Measurements from ENCODE around the gene WDR1.

WDR1 gene

DNA sequence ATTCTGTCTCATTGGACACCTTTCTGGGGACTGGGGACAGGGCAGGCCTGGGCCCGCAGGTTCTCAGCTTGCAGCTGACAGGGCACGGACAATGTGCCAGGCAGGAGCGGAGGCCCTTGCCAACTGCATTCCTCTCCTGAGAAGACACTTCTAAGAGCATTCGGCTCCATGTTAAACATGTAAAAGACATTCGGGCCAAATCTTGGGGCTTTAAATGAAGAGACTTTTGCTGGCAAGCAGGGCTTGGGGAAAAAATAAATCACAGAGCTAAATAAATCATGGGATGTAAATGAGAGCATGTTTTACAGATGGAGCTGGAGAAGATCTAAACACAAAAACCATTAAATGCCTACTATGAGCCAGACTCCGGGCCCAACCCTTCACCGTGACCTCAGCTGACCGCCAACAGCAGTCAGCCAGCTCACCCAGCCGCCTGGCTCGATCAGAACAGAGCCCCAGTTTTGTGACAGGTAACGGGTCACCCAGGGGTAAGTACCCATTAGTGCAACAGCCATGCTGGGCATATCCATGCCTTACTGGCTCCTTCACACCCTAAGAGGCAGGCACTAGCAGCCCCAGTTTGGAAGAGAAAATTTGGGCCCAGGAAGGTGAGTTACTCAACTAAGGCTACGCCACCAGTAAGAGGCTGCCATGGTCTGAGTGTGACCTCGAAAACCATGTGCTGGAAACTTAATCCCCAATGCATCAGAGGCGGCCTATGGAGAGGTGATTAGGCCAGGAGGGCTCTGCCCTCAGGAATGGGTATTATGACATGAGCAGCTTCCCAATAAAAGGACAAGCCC is 14.7 kb downstream of the WDR1 start:
- TF ChIP-seq SNAI2 (CRISPR knock-in tag; IDR thresholded peaks at IDR 0.05): no peak
- no peak for ATAC-seq

DNA sequence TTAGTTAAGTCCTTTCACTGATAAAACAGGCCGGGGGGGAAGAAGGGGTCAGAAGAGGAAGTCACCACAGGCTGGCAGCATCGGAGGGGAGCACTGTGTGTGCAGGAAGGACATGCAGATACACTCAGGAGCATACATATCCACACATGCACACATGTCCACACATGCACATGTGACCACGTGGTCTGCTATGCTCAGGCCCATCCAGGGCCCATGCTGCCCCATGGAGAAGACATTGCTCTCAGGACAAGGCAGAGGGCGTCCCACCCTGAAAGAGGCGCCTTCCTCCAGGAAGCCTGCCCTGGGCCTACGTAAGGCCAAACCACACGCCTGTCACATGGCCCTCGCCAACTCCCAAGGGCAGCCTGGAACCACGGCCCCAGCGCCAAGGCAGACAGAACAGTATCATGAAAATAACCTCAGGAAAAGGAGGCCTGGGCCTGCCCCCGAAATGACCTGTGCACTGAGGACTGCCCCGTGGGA is 15.8 kb downstream of the WDR1 start:
- TF ChIP-seq ZNF565 (CRISPR knock-in tag; conservative IDR thresholded peaks at IDR 0.05; ENCODE audit: low read depth): no peak
- no peak for TF ChIP-seq ZFP3 (CRISPR knock-in tag; IDR thresholded peaks at IDR 0.05)
- TF ChIP-seq, protein P1, sequence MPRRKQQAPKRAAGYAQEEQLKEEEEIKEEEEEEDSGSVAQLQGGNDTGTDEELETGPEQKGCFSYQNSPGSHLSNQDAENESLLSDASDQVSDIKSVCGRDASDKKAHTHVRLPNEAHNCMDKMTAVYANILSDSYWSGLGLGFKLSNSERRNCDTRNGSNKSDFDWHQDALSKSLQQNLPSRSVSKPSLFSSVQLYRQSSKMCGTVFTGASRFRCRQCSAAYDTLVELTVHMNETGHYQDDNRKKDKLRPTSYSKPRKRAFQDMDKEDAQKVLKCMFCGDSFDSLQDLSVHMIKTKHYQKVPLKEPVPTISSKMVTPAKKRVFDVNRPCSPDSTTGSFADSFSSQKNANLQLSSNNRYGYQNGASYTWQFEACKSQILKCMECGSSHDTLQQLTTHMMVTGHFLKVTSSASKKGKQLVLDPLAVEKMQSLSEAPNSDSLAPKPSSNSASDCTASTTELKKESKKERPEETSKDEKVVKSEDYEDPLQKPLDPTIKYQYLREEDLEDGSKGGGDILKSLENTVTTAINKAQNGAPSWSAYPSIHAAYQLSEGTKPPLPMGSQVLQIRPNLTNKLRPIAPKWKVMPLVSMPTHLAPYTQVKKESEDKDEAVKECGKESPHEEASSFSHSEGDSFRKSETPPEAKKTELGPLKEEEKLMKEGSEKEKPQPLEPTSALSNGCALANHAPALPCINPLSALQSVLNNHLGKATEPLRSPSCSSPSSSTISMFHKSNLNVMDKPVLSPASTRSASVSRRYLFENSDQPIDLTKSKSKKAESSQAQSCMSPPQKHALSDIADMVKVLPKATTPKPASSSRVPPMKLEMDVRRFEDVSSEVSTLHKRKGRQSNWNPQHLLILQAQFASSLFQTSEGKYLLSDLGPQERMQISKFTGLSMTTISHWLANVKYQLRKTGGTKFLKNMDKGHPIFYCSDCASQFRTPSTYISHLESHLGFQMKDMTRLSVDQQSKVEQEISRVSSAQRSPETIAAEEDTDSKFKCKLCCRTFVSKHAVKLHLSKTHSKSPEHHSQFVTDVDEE (CRISPR knock-in tag; IDR thresholded peaks at IDR 0.05): no peak
- TF ChIP-seq, protein P2, sequence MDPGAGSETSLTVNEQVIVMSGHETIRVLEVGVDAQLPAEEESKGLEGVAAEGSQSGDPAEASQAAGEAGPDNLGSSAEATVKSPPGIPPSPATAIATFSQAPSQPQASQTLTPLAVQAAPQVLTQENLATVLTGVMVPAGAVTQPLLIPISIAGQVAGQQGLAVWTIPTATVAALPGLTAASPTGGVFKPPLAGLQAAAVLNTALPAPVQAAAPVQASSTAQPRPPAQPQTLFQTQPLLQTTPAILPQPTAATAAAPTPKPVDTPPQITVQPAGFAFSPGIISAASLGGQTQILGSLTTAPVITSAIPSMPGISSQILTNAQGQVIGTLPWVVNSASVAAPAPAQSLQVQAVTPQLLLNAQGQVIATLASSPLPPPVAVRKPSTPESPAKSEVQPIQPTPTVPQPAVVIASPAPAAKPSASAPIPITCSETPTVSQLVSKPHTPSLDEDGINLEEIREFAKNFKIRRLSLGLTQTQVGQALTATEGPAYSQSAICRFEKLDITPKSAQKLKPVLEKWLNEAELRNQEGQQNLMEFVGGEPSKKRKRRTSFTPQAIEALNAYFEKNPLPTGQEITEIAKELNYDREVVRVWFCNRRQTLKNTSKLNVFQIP (CRISPR knock-in tag; IDR thresholded peaks at IDR 0.05; ENCODE audit: borderline replicate concordance, low read depth): no peak
- no peak for TF ChIP-seq CSDC2 (CRISPR knock-in tag; IDR thresholded peaks at IDR 0.05)
- no peak for TF ChIP-seq ARNTL (CRISPR knock-in tag; IDR thresholded peaks at IDR 0.05; ENCODE audit: borderline replicate concordance, low read depth)
- TF ChIP-seq ESRRG (CRISPR knock-in tag; IDR thresholded peaks at IDR 0.05): no peak
- no peak for TF ChIP-seq ZNF70 (CRISPR knock-in tag; IDR thresholded peaks at IDR 0.05)
- TF ChIP-seq, protein P3, sequence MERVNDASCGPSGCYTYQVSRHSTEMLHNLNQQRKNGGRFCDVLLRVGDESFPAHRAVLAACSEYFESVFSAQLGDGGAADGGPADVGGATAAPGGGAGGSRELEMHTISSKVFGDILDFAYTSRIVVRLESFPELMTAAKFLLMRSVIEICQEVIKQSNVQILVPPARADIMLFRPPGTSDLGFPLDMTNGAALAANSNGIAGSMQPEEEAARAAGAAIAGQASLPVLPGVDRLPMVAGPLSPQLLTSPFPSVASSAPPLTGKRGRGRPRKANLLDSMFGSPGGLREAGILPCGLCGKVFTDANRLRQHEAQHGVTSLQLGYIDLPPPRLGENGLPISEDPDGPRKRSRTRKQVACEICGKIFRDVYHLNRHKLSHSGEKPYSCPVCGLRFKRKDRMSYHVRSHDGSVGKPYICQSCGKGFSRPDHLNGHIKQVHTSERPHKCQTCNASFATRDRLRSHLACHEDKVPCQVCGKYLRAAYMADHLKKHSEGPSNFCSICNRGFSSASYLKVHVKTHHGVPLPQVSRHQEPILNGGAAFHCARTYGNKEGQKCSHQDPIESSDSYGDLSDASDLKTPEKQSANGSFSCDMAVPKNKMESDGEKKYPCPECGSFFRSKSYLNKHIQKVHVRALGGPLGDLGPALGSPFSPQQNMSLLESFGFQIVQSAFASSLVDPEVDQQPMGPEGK (CRISPR knock-in tag; IDR thresholded peaks at IDR 0.05; ENCODE audit: borderline replicate concordance): no peak
- no peak for TF ChIP-seq TOX (CRISPR knock-in tag; IDR thresholded peaks at IDR 0.05; ENCODE audit: borderline replicate concordance)
- TF ChIP-seq ZNF8 (CRISPR knock-in tag; IDR thresholded peaks at IDR 0.05): no peak
- TF ChIP-seq RARB (CRISPR knock-in tag; IDR thresholded peaks at IDR 0.05): no peak
- no peak for TF ChIP-seq GLIS3 (CRISPR knock-in tag; IDR thresholded peaks at IDR 0.05)
- TF ChIP-seq ZC3H10 (CRISPR knock-in tag; IDR thresholded peaks at IDR 0.05): no peak
- TF ChIP-seq OSR1 (CRISPR knock-in tag; IDR thresholded peaks at IDR 0.05): no peak
- no peak for TF ChIP-seq ZFP30 (CRISPR knock-in tag; IDR thresholded peaks at IDR 0.05)
- no peak for TF ChIP-seq SNAI2 (CRISPR knock-in tag; IDR thresholded peaks at IDR 0.05)
- no peak for TF ChIP-seq ISL1 (CRISPR knock-in tag; IDR thresholded peaks at IDR 0.05)
- TF ChIP-seq, protein P4, sequence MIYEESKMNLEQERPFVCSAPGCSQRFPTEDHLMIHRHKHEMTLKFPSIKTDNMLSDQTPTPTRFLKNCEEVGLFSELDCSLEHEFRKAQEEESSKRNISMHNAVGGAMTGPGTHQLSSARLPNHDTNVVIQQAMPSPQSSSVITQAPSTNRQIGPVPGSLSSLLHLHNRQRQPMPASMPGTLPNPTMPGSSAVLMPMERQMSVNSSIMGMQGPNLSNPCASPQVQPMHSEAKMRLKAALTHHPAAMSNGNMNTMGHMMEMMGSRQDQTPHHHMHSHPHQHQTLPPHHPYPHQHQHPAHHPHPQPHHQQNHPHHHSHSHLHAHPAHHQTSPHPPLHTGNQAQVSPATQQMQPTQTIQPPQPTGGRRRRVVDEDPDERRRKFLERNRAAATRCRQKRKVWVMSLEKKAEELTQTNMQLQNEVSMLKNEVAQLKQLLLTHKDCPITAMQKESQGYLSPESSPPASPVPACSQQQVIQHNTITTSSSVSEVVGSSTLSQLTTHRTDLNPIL (CRISPR knock-in tag; IDR thresholded peaks at IDR 0.05; ENCODE audit: low read depth): no peak
- TF ChIP-seq BACH2 (CRISPR knock-in tag; IDR thresholded peaks at IDR 0.05; ENCODE audit: borderline replicate concordance): no peak
- ATAC-seq: no peak

DNA sequence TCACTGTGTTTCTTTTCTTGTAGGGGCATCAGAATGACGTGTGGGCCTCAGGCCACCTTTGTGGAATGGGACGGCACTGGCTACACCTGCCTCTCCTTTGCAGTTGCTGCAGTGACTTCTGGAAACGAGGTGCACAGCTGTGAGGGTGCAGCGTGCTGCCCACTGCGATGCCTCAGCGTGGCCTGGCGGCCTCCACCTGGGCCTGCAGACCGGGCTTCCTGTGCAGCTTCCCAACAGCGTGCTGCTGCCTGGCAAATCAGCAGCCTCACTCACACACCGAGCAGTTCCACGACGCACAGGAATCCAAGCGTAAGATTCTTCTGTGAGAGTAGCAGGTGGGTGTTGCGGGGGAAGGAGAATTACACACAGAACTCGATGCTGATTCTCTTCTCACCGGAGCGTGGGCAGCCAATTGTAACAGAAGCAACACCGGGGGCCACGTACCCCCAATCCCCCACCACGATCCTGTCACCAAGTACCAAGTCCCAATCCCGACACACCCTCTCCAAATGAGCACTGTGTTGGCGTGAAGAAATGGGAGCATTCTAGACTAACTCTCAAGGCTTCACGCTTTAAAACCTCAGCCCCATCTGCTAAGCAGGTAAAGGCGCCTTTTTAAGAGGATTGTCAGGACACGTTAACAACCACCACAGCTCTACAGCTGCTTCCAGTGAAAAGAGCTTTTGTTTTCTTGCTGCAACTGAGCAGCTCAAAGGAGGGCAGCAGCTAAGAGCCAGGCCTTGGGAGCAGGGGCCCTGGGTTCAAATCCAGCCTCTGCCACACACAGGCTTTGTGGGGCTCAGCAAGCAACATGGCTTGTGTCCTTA is 16.9 kb downstream of the WDR1 start:
- ATAC-seq: no peak
- TF ChIP-seq ZNF565 (CRISPR knock-in tag; conservative IDR thresholded peaks at IDR 0.05; ENCODE audit: low read depth): no peak
- TF ChIP-seq, protein P1 (CRISPR knock-in tag; IDR thresholded peaks at IDR 0.05): no peak
- TF ChIP-seq ZNF70 (CRISPR knock-in tag; IDR thresholded peaks at IDR 0.05): no peak
- TF ChIP-seq OSR1 (CRISPR knock-in tag; IDR thresholded peaks at IDR 0.05): no peak
- no peak for TF ChIP-seq GLIS3 (CRISPR knock-in tag; IDR thresholded peaks at IDR 0.05)
- TF ChIP-seq TOX (CRISPR knock-in tag; IDR thresholded peaks at IDR 0.05; ENCODE audit: borderline replicate concordance): no peak
- TF ChIP-seq, protein P4 (CRISPR knock-in tag; IDR thresholded peaks at IDR 0.05; ENCODE audit: low read depth): no peak
- no peak for TF ChIP-seq ZNF8 (CRISPR knock-in tag; IDR thresholded peaks at IDR 0.05)
- TF ChIP-seq RARB (CRISPR knock-in tag; IDR thresholded peaks at IDR 0.05): no peak
- TF ChIP-seq ESRRG (CRISPR knock-in tag; IDR thresholded peaks at IDR 0.05): no peak
- TF ChIP-seq, protein P2 (CRISPR knock-in tag; IDR thresholded peaks at IDR 0.05; ENCODE audit: borderline replicate concordance, low read depth): no peak
- no peak for TF ChIP-seq ARNTL (CRISPR knock-in tag; IDR thresholded peaks at IDR 0.05; ENCODE audit: borderline replicate concordance, low read depth)
- no peak for TF ChIP-seq ZC3H10 (CRISPR knock-in tag; IDR thresholded peaks at IDR 0.05)
- TF ChIP-seq ZFP30 (CRISPR knock-in tag; IDR thresholded peaks at IDR 0.05): no peak
- no peak for TF ChIP-seq SNAI2 (CRISPR knock-in tag; IDR thresholded peaks at IDR 0.05)
